SK-MEL-5 (cell line): Measurements from ENCODE around the gene TENM4. TPM values are rescaled to one million over a fixed set of nuclear protein-coding genes. Genes with fewer than 3 reads are reported as not detected.

ENCODE experiments used
- DNase-seq: peaks from one replicate; pipeline ENCODE4 v3.0.0-alpha.2; 2016; ENCODE audit warnings: low read depth, low spot score
- in situ Hi-C: cut with HindIII; loops from 2 replicates; pipeline ENCODE4 v1.10.0; 2016; ENCODE audit warnings: low sequenced_read_pairs, high pct_unique_total_duplicates, low pct_unique_long_range_greater_than_20kb
- total RNA-seq: library from RNA; depleted of rRNA; stranded (reverse); fragments of >200 nt; shearing (Covaris generic); gene quantifications from 2 replicates; pipeline ENCODE4 v1.2.3, GENCODE V29; 2014

TENM4 gene
- total RNA-seq, 1 experiment from 2014 or later = 0.08 TPM

DNA sequence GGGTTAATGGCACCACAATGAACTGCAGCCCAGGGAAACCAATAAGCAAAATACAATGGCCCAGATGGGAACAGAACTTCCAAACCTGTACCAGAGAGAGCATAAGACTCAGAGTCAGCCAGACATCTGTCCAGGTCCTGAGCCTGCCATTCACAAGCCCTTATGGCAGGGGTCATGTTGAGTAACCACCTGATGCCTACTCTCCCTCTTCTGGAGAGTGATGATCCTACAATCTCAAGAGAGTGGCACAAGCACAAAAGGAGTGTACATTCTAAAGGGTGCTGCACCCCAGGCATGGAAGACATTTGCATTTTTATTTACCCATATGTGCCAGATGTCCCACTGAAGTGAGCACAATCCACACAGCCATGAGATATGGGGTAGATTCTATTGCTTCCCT, 10.6 kb downstream of the TENM4 start:
- in situ Hi-C loops = no loop called here
- DNase-seq = no peak

DNA sequence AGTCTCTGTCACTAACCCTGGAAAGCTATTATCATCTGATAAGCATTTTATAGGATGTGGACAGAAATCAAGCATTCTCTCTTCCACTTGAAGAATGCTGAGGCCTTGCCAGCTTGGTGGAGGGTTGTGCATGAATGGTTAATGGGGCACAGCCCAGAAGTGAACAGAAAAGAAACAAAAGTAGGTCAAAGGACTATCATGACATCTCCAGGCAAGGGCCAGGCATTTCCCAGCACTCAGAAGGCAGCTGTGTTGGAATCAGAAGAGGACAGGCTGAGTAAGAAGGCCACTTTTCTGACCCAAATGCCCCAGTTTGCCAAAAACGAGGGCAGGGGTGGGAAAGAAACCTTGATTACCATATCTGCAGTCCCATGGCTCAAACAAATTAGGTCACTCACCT, 12.4 kb downstream of the TENM4 start:
- in situ Hi-C loops = no loop called here
- DNase-seq = no peak

- DNase-seq = no peak
- in situ Hi-C loops = no loop called here
These were observed 13.1 kb downstream of the TENM4 start for GRCh38 chr11:79427611-79428327.

- DNase-seq = no peak
- in situ Hi-C loops = no loop called here
These were observed 13.7 kb downstream of the TENM4 start for GRCh38 chr11:79427126-79427525.

DNA sequence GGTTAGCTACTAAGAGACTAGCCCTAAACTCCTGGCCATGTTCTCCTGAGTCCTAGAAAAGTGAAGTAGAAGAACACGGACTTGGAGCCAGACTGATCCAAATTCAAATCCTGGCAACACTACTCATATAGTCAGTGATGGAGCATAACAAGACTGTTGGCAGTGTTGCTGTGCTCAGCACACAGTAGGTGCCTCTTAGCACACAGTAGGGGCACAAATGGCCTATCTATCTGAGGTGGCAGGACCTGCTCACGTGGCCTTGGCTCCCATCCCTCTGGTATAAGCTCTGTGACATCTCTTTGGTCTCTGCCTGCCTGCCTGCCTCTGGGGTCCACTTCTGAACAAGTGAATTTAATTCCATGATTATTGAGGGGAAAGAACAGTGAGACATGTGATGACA, 15.4 kb downstream of the TENM4 start:
- no peak for DNase-seq
- in situ Hi-C loops = no loop called here

DNA sequence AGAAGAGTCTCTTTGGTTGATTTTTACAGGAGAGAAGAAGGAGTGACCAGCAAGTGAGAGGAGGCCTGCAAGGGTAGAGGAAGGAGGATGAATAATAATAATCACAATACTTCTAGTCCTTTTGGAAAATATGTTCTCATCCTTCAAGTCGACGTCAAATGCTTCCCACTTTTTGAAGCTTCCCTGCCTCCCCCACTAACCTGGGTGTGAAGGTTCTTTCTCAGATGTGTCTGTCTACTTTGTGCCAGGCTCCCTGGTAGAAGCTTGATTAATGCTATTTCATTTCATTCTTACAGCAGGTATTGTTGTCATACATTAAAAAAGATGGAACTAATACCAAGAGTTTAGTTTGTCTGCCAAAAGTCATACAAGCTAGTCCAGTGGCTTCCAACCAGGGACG, 17.1 kb downstream of the TENM4 start:
- in situ Hi-C loops = no loop called here
- no peak for DNase-seq

DNA sequence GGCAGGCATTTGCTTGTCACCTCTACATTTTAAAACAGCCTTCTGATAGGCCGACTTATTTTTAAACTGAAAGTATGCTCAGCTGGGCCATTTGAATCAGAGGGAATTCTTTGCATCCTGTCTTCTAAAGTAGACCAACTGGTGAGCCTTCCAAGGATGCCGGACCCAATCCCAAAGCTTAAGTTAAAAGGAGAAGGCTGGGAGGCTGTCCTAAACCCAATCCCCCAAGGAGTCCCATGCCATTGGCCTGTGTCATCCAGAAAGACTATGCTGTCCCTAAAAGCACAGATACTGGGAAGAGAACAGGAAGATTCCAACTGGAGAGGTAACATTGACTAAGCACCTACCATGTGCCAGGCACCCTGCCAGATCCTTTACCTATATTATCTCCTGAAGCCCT, 18.0 kb downstream of the TENM4 start:
- DNase-seq = no peak
- in situ Hi-C loops = no loop called here

- no peak for DNase-seq
- in situ Hi-C loops = no loop called here
These were observed 19.0 kb downstream of the TENM4 start for GRCh38 chr11:79421820-79422219.

- in situ Hi-C loops = no loop called here
- no peak for DNase-seq
These were observed 21.7 kb downstream of the TENM4 start for GRCh38 chr11:79419120-79419519.

DNA sequence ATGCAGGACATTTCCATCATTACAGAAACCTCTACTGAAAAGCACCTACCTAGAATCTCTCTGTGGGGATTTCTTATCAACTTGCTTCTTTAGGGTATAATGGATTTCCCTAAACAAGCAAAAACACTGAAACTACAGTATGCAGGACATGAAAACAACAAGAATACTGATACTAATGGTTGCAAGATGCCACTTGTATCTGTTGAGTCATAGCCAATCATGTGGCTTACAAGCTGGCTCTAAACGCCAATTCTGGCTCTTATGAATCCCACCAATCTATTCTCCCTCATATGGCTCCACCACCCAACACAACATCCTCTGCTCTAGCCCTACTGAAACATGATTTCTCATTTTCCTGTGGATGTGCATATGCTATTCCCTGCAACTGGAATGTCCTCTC, 22.6 kb downstream of the TENM4 start:
- DNase-seq = no peak

DNA sequence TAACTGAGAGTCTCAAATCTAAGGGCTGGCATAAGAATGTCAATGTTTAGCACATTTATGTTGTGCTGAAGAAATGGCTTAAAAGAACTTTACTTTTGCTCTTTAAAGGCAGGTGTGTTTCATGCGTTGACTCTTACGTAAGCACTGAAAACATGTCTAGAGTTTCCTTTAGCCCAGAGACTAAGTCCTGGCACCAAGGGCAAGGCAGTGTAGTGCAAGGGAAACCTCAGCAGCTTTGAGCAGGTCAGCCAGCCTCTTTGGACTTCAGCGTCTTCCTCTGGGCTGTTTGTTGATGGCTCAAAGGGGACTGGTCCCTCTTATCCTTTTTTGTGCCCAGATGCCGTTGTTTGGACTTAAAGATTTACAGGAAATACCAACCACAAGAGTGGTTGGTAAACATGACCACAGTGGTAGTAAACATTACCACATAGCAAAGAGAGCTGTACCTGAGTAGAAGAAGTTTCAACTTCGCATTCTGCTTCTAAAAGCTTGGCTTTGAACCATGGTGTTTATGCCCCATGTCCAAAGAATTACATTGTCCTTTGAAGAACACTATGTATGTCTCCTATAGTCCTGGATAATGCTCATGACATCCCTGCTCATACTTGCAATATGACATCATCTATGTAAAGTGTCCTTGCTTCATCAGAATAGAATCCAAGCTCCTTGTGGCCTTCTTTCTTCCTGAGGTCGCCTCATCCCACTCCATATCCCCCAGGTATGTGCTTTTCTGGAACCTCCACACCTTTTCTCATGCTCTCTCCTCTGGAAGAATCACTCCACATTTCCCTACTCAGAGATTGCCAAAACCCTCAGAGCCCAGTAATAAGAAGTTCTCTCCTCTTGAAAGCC, 23.5 kb downstream of the TENM4 start:
- no peak for DNase-seq
- in situ Hi-C loops = no loop called here

More for the DNA sequence above, 22.6 kb downstream of the TENM4 start:
- in situ Hi-C loops = no loop called here

- DNase-seq = no peak
- in situ Hi-C loops = no loop called here
These were observed 24.9 kb downstream of the TENM4 start for GRCh38 chr11:79415912-79416311.

DNA sequence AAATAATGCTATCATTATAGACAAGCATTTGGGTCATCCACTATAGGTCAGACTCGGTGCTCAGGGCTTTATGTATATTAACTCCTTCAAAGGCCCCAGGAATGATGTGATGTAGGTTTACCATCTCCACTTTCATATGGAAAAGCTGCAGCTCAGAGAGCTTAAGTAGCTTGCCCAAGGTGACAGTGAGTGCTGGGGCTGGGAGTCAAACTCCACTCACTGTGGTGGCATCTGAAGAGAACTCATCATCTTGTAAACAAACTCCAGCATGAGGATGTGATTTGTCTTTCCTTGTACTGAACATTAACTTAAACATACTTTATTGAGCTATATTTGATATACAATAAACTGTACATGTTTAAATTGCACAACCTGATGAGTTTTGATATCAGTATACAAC, 25.4 kb downstream of the TENM4 start:
- in situ Hi-C loops = no loop called here
- DNase-seq = no peak

DNA sequence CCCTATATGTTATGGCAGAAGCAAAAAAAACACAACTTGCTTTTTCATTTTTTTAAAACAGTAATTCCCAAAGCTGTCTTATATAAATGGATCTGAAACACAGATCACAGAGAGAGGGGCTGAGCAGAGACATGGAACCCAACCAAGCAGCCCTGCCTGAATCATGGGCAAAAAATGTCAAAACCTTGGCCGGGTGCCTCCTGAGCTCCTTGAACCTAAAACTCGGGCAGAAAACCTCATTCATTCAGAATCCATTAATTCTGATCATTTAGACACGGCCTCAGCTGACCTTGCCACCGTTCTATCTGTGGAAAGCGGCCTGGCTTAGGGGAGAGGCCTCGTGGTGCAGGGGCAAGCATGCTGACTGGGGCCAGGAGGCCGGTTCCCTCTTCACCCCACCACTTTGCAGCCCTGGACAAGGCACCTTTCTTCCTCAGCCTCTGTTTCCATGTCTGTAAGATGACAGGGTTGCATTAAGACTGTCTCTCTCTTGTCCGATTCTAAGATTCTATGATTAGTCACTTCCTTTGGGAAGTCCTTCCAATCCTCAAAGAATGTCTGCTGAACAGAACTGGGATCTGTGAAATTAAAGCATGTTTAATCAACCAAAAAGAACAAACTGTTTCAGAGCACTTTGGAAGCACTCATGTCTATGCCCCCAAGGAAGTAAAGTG, 26.0 kb downstream of the TENM4 start:
- in situ Hi-C loops = no loop called here
- DNase-seq = no peak

- in situ Hi-C loops = no loop called here
- DNase-seq = no peak
These were observed 26.8 kb downstream of the TENM4 start for GRCh38 chr11:79414041-79414440.

DNA sequence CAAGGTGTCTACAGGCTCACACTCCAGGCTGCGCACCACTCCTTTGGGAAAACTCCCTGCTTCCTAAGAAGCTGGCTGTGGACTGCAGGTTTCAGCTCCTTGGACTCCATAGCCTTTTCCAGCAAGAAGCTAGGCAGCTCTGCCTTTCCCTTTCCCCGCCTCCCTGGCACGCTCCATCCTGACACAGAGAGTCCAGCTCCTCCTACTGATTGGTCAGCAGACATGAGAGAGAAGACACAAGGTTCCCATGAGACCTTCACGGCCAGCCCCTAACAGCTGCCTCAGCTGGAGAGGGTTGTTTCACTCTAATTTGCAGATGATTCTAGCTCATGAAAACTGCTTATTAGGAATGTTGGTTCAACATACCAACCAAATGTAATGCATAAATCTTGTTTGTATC, 27.6 kb downstream of the TENM4 start:
- in situ Hi-C loops = no loop called here
- peak; percentile 69 for DNase-seq

- DNase-seq = no peak
- in situ Hi-C loops = no loop called here
These were observed 28.1 kb downstream of the TENM4 start for GRCh38 chr11:79412761-79413160.

GRCh38 chr11:79409330-79409729, 31.5 kb downstream of the TENM4 start:
- DNase-seq = no peak
- in situ Hi-C loops = no loop called here

DNA sequence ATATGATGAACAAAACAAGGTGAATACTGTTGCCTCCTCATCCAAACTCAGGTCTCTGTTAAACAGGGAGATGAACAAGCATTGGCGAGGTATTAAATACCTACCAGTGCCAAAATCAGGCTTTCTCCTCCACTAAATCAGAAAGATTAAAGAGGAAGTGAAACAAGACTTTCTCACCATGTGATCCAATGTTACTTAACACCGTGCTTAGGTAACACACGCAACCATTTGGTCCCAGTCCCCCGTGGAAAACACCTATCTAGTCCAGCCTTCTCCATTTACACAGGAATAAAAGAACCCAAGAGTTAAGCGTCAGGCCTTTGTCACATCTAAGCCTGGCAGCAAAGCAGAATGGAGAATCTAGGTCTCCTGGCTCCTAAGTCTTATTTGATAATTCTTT, 34.5 kb downstream of the TENM4 start:
- in situ Hi-C loops = no loop called here
- no peak for DNase-seq
